ENCODE data around the gene ARHGEF11.

ARHGEF11 gene

DNA sequence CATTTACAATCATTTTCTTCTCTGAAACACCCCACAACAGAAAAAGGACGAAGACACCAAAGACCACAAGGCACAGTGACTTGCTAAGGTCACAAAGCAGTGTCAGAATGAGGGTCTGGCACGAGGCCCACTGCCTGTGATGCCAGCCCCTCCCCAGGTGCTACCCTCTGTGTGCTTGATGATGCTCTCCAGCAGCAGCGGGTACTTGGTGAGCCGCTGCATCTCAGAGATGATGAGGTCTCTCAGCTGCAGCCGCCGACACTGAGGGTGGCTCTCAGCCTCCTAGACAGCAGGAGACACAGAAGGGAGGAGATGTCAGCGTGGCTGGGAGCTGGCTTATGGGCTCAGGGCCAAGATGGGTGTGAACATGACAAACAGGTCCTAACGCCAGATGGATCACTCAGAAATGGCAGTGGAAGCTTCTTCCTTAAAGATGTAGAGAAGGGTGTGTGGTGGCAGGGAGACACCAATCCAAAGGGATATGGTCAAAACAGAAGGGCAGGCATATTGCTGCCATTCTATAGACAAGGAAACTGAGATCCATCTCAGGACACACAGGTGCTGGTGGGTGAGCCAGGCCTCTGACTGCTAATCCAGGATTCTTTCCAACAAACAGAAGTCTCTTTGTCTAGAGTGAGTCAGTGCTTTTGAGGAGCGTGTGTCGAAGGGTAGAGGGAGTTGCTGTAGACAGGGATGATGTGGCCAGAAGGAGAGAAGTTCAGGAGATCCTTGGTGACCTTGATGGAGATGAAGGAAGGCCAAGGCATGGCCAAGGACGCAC is 99.5 kb downstream of the ARHGEF11 start:
- no peak for TF ChIP-seq CTCF (IDR thresholded peaks at IDR 0.05; ENCODE audit: low read depth, low read length, missing control alignments)
- no peak for DNase-seq (ENCODE audit: extremely low read depth, low read depth)
- no peak overlapping the region for H3K4me3 ChIP-seq (replicated peaks; ENCODE audit: low read depth, low read length)

- TF ChIP-seq CTCF (IDR thresholded peaks at IDR 0.05; ENCODE audit: low read depth, low read length, missing control alignments) = no peak
- DNase-seq (ENCODE audit: extremely low read depth, low read depth) = no peak
- H3K4me3 ChIP-seq (replicated peaks; ENCODE audit: low read depth, low read length) = no peak overlapping the region
These were observed 100.7 kb downstream of the ARHGEF11 start for GRCh38 chr1:156944848-156945247.

DNA sequence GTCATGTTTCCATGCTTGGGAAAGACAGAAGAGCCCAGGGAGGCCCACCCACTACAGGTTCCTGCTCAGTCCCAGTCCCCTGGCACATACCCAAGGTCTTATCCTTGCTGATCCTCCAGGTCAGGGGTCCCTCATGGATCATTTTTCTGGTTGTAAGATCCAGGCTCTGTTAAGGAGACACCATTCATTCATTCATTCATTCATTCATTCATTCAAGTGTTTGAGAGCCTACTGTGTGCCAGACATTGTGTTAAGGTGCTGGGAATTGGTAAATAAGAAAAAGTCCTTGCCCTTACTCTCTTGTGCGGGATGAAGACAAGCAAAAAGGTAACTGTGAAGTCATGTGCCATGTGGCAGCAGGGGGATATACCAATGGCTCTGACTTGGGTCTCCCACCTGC is 101.3 kb downstream of the ARHGEF11 start:
- TF ChIP-seq CTCF (IDR thresholded peaks at IDR 0.05; ENCODE audit: low read depth, low read length, missing control alignments) = no peak
- no peak for DNase-seq (ENCODE audit: extremely low read depth, low read depth)
- H3K4me3 ChIP-seq (replicated peaks; ENCODE audit: low read depth, low read length) = no peak overlapping the region

GRCh38 chr1:156943756-156944155 is 101.8 kb downstream of the ARHGEF11 start:
- DNase-seq (ENCODE audit: extremely low read depth, low read depth) = no peak
- no peak for TF ChIP-seq CTCF (IDR thresholded peaks at IDR 0.05; ENCODE audit: low read depth, low read length, missing control alignments)
- no peak overlapping the region for H3K4me3 ChIP-seq (replicated peaks; ENCODE audit: low read depth, low read length)

DNA sequence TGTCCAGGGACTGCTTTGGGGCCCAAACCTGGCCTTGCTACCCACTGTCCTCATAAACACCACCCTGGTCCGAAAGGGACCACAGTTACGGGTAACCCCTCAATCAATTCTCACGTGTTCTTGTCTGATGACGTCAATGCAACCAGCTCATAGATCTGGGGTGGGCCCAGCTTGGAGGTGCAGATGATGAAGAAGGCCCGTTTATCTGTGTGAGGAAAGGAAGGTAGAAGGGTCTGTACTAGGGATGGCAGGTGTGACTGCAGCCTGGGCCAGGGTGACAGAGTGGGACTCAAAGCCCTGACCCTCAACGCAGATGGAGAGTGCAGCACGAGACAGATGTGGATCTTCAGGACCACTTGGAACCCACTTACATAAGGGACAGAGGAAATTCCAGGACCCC is 103.0 kb downstream of the ARHGEF11 start:
- no peak overlapping the region for H3K4me3 ChIP-seq (replicated peaks; ENCODE audit: low read depth, low read length)
- TF ChIP-seq CTCF (IDR thresholded peaks at IDR 0.05; ENCODE audit: low read depth, low read length, missing control alignments) = no peak
- no peak for DNase-seq (ENCODE audit: extremely low read depth, low read depth)

- TF ChIP-seq CTCF (IDR thresholded peaks at IDR 0.05; ENCODE audit: low read depth, low read length, missing control alignments) = no peak
- no peak for DNase-seq (ENCODE audit: extremely low read depth, low read depth)
- no peak overlapping the region for H3K4me3 ChIP-seq (replicated peaks; ENCODE audit: low read depth, low read length)
These were observed 103.4 kb downstream of the ARHGEF11 start for GRCh38 chr1:156942176-156942575.

DNA sequence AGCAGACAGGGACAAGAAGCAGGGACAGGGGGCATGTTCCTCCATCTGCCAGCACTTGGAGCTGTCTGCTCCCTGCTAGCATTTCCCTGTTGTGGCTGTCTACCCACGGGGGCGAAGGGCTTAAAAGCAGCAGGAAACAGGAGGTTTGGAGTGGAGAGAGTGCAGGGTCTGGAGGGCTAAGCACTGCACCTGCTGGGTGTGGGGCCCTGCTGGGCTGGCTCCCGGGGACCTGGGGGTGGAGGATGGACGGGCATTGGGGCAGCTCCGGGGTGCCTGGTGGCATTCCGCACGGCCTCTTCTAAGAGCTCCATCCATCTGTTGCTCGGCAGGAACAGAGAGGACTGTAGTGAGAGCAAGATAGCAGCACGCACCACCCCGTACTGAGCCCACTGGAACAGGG is 103.9 kb downstream of the ARHGEF11 start:
- TF ChIP-seq CTCF (IDR thresholded peaks at IDR 0.05; ENCODE audit: low read depth, low read length, missing control alignments) = no peak
- DNase-seq (ENCODE audit: extremely low read depth, low read depth) = no peak
- no peak overlapping the region for H3K4me3 ChIP-seq (replicated peaks; ENCODE audit: low read depth, low read length)
